Suprapubic skin (tissue), 4 donors: ENCODE data around the gene EEF2K. TPM values are rescaled to one million over a fixed set of nuclear protein-coding genes. Genes with fewer than 3 reads are reported as not detected.
"Not testable (repeated sequence)": the region's sequence is repeated elsewhere in the genome, so short reads cannot be mapped to it uniquely, and the experiment has no call there.

Experiments
- DNase-seq, 2 donors: peaks; one replicate each; pipeline ENCODE4 v3.0.0-alpha.2; 2019; ENCODE audit warnings: low spot score in 2 of 2
- H3K27ac ChIP-seq: fragments of 200-600 bp; sonication (generic); one replicate; pipeline ENCODE4 v1.5.1; 2019
- H3K27me3 ChIP-seq: fragments of 200-600 bp; sonication (generic); one replicate; pipeline ENCODE4 v1.5.1; 2019
- H3K36me3 ChIP-seq: fragments of 200-600 bp; sonication (generic); one replicate; pipeline ENCODE4 v1.5.1; 2019
- H3K4me1 ChIP-seq: fragments of 200-600 bp; sonication (generic); one replicate; pipeline ENCODE4 v1.5.1; 2019
- H3K4me3 ChIP-seq: fragments of 200-600 bp; sonication (generic); one replicate; pipeline ENCODE4 v1.5.1; 2019; ENCODE audit warnings: mild to moderate bottlenecking
- H3K9me3 ChIP-seq: fragments of 200-600 bp; sonication (generic); one replicate; pipeline ENCODE4 v1.5.1; 2019
- EP300 ChIP-seq: sonication (generic); formaldehyde crosslinking; IDR thresholded peaks from one replicate; pipeline ENCODE4 v1.6.1; 2017; ENCODE audit warnings: antibody characterized with exemption
- POLR2A ChIP-seq, 2 donors: fragments of 450-650 bp; IDR thresholded peaks; one replicate each; pipeline ENCODE4 v1.6.1; 2017; ENCODE audit warnings: antibody characterized with exemption in 2 of 2, mild to moderate bottlenecking in 2 of 2, moderate library complexity in 2 of 2
- POLR2AphosphoS5 ChIP-seq, 3 donors: sonication (generic); formaldehyde crosslinking; IDR thresholded peaks; one replicate each; pipeline ENCODE4 v1.6.1; 2017; ENCODE audit warnings: antibody characterized with exemption in 3 of 3
- WGBS: methylation state at CpG from one replicate; pipeline ENCODE4 v1.1.5; 2018; 5-methylcytosine and 5-hydroxymethylcytosine counted together
- total RNA-seq, 4 donors: library from RNA; depleted of rRNA; stranded (reverse); fragments of >200 nt; gene quantifications; one replicate each; pipeline ENCODE4 v1.1.0, GENCODE V29; 2016
- TF ChIP-seq, protein P1 (sequence below), 2 donors: fragments of 200-600 bp in 1 of 2; fragments of 450-650 bp in 1 of 2; sonication (generic) in 1 of 2; IDR thresholded peaks; one replicate each; pipeline ENCODE4 v1.5.1; 2016 to 2019; ENCODE audit warnings: antibody characterized with exemption in 2 of 2, mild to moderate bottlenecking in 1 of 2, moderate library complexity in 1 of 2

EEF2K gene
- total RNA-seq, 4 donors from 2014 or later, result 50.9 to 194 (median 73.8) TPM

DNA sequence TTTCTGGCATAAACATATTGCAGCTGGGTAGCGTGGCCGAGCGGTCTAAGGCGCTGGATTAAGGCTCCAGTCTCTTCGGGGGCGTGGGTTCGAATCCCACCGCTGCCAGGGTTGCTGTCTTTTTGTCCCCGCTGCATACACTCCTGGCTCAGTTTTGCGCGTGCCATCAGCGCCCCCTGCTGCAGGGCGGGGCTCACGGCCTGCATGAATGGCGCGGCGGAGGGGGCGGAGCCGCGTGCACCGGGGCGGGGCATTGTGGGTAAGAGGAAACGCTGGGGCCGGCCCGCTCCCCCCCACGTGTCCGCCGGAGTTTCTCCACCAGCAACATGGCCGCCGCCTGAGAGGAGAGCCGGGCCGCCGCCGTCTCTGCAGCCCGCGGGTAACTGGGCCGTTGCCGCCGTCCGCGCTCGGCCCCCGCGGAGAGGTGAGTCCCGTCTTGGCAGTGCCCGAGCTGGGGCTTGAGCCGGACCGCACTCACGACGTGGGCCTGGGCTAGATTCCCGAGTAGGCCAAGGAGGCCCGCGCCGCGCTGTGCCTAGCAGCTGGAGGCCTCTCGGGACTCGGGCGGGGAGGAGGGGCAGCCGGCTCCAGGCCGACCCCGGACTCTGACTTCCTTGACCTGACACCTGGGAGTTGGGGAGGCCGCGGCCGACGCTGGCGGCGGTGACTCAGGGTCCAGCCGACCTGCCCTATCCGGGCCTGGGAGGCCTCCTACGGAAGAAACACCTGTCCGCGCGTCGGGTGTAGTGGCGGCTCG, 91.2 kb downstream of the EEF2K start, which contains the start of gene POLR3E:
Gene POLR3E (plus strand): TSS at position 296 of the 757 bp plus-strand sequence. CDS start 5,560 bp downstream, outside the sequence.
- DNase-seq, result peak; percentile 99 to 100
- Histone ChIP-seq H3K9me3 (no peaks in the 10 kb centered on the region), H3K4me1 (peaks cover 47% of the 10 kb centered on the region), H3K27ac (peak within 1 kb of the TSS; percentile 96), H3K27me3 (no peaks in the 10 kb centered on the region), H3K36me3 (no peaks in the 10 kb centered on the region), H3K4me3 (peak within 1 kb of the TSS; percentile 89)
- no peak for TF ChIP-seq EP300
- peak; percentile 55 to 98 (median 79) for TF ChIP-seq POLR2AphosphoS5 (IDR thresholded peaks at IDR 0.05)
- TF ChIP-seq, protein P1, sequence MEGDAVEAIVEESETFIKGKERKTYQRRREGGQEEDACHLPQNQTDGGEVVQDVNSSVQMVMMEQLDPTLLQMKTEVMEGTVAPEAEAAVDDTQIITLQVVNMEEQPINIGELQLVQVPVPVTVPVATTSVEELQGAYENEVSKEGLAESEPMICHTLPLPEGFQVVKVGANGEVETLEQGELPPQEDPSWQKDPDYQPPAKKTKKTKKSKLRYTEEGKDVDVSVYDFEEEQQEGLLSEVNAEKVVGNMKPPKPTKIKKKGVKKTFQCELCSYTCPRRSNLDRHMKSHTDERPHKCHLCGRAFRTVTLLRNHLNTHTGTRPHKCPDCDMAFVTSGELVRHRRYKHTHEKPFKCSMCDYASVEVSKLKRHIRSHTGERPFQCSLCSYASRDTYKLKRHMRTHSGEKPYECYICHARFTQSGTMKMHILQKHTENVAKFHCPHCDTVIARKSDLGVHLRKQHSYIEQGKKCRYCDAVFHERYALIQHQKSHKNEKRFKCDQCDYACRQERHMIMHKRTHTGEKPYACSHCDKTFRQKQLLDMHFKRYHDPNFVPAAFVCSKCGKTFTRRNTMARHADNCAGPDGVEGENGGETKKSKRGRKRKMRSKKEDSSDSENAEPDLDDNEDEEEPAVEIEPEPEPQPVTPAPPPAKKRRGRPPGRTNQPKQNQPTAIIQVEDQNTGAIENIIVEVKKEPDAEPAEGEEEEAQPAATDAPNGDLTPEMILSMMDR (IDR thresholded peaks at IDR 0.05), result peak; percentile 92 to 94
- peak in 1 of 2 donors; percentile 38 for TF ChIP-seq POLR2A (IDR thresholded peaks at IDR 0.05)
- under 1% methylated on average over 16 of the region's 76 CpGs for WGBS

DNA sequence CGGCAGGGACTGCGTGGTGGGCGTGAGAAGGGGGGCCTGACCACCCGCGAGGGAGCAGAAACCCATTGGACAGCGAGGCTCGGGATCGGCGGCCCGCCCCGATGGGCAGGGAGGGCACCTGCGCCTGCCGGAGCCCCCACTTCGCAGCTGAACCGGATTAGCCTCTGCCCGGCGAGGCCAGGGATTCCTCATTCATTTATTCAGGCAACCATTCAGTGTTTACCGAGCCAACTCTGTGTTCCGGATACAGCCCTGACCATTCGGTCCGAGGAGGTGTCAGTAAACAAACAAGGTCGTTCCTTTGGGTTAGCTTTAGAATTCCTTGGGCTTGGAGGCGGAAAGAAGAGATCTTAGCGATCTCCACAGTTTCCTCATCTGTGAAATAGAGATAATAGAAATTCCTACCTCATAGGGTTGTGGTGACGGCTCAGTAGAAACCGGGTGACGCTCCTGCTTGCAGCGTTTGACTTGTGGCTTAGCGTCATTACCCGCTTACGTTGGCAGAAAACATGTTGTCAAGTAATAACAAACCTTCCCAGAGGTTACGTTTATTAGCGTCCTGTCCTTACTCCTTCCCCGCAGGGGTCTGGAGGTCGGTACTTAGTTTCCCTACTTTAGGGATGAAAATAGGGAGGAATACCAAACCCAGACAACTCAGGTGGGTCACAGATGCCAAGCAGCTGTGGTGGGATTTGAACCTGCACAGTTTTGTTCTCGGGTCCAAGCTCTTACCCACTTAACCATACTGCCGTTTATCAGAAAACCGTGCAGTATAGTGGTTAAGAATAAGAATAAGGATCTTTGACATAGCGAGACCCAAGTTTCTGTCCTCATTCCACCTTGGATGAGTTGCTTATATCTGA, 92.0 kb downstream of the EEF2K start:
- Histone ChIP-seq H3K27me3 (no peaks in the 10 kb centered on the region), H3K4me3 (peak overlapping the region; percentile 89), H3K36me3 (peaks cover 5% of the 10 kb centered on the region), H3K27ac (peak overlapping the region; percentile 96), H3K4me1 (peaks cover 47% of the 10 kb centered on the region), H3K9me3 (no peaks in the 10 kb centered on the region)
- DNase-seq, result no peak
- peak in 2 of 3 donors; percentile 74 to 80 for TF ChIP-seq POLR2AphosphoS5 (IDR thresholded peaks at IDR 0.05)
- TF ChIP-seq POLR2A (IDR thresholded peaks at IDR 0.05), result no peak
- WGBS, result under 1% methylated on average over 24 of the region's 39 CpGs

DNA sequence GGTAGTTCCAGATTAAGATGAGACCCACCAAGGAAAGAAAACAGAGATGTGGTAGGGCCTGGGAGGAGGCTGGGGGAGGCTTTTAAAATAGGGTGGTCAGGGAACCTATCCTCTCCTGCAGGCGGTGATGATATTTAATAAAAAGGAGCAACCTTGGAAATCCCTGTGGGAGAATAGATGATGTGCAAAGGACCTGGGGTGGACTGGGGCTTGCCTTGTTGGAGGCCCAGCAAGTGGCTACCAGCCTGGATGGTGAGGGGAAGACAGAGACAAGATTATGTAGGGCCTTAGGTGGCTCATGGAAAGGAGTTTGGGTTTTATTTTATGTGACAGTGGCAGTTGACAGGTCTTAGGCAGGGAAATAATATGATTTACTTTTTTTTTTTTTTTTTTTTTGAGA, 93.0 kb downstream of the EEF2K start:
- H3K27ac ChIP-seq, result no peak overlapping the region
- H3K4me3 ChIP-seq, result no peak overlapping the region
- H3K27me3 ChIP-seq, result no peaks in the 10 kb centered on the region
- DNase-seq, result no peak
- no peaks in the 10 kb centered on the region for H3K9me3 ChIP-seq
- H3K4me1 ChIP-seq, result peaks cover 47% of the 10 kb centered on the region
- H3K36me3 ChIP-seq, result peaks cover 8% of the 10 kb centered on the region
- 93% methylated on average over 1 of the region's 1 CpG for WGBS
- no peak for TF ChIP-seq POLR2A (IDR thresholded peaks at IDR 0.05)
- TF ChIP-seq, protein P1 (IDR thresholded peaks at IDR 0.05), result no peak
- no peak for TF ChIP-seq EP300
- TF ChIP-seq POLR2AphosphoS5 (IDR thresholded peaks at IDR 0.05), result no peak

DNA sequence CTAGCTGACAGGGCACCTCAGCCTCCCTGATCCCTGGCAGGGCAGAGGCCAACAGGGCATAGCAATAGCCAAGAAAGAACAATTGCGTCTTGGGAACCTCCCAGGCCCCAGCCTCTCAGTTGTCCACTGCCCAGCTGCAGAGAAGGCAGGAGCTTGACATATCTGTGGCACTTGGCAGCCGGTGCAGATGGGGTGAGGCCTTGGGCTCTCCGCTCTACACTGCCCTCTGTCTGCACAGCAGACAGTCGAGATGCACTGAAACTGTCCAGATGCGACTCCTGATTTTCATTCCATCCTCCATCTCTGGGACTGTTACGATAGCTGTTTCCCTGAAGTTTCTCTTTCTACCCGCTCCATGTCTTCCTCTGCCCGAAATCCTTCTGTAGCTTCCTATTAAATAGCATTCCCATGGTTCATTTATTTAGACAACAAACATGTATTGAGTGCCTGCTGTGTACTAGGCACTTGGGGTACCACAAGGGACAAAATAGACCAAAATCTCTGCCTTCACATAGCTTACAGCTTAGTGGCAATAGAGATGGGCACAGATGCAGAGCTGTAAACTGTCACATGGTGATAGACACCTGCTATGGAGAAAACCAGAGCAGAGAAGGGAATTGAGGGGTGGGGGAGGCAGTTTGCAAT, 94.5 kb downstream of the EEF2K start:
- DNase-seq, result no peak
- WGBS, result 37% methylated on average over 8 of the region's 8 CpGs
- no peak overlapping the region for H3K4me3 ChIP-seq

DNA sequence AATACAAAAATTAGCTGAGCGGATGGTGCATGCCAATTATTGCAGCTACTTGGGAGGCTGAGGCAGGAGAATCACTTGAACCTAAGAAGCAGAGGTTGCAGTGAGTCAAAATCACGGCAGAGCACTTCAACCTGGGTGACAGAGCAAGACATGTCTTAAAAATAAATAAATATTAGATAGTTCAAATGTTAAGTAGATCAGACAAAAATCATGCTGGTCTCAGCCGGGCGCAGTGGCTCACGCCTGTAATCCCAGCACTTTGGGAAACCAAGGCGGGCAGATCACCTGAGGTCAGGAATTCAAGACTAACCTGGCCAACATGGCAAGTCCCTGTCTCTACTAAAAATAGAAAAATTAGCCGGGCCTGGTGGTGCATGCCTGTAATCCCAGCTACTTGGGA, 95.3 kb downstream of the EEF2K start:
- not testable (repeated sequence) for DNase-seq, H3K27me3 ChIP-seq, H3K9me3 ChIP-seq, H3K27ac ChIP-seq, H3K4me3 ChIP-seq
- peaks cover 43% of the 10 kb centered on the region for H3K4me1 ChIP-seq
- WGBS, result 90% methylated on average over 7 of the region's 7 CpGs
- H3K36me3 ChIP-seq, result peaks cover 19% of the 10 kb centered on the region

More for the DNA sequence above, 94.5 kb downstream of the EEF2K start:
- H3K27me3 ChIP-seq, result no peaks in the 10 kb centered on the region
- H3K9me3 ChIP-seq, result no peaks in the 10 kb centered on the region
- H3K4me1 ChIP-seq, result peaks cover 47% of the 10 kb centered on the region
- H3K27ac ChIP-seq, result no peak overlapping the region
- H3K36me3 ChIP-seq, result peaks cover 10% of the 10 kb centered on the region
- TF ChIP-seq, protein P1 (IDR thresholded peaks at IDR 0.05), result peak in 1 of 2 donors; percentile 72
- no peak for TF ChIP-seq POLR2AphosphoS5 (IDR thresholded peaks at IDR 0.05)
